NCI-H2107 (cell line): ENCODE measurements around the gene MON1B.

ENCODE experiments used
- DNase-seq: peaks from one replicate; lab custom pipeline; 2025; lab: John Stamatoyannopoulos, UW

Gene MON1B

GRCh38 chr16:77246150-77246549, 55.2 kb downstream of the MON1B start:
- no peak for DNase-seq

- DNase-seq = no peak
Observed at GRCh38 chr16:77250400-77250799, 59.4 kb downstream of the MON1B start.
